Vagina (tissue), 2 donors: Measurements from ENCODE around the gene ZFYVE21. TPM values are rescaled to one million over a fixed set of nuclear protein-coding genes. Genes with fewer than 3 reads are reported as not detected.
"Not testable (repeated sequence)": the region's sequence is repeated elsewhere in the genome, so short reads cannot be mapped to it uniquely, and the experiment has no call there.

Experiments
- DNase-seq, 2 donors: peaks; one replicate each; pipeline ENCODE4 v3.0.0-alpha.2; 2017; ENCODE audit errors: extremely low spot score in 2 of 2
- H3K27ac ChIP-seq: fragments of 200-600 bp; sonication (generic); one replicate; pipeline ENCODE4 v1.5.1; 2019
- H3K27me3 ChIP-seq: fragments of 200-600 bp; sonication (generic); one replicate; pipeline ENCODE4 v1.5.1; 2019
- H3K36me3 ChIP-seq, 2 donors: fragments of 200-600 bp; sonication (generic); one replicate each; pipeline ENCODE4 v1.5.1; 2017 to 2019
- H3K4me1 ChIP-seq: fragments of 200-600 bp; sonication (generic); one replicate; pipeline ENCODE4 v1.5.1; 2019
- H3K4me3 ChIP-seq, 2 donors: fragments of 200-600 bp; sonication (generic); 1 replicate in 1 of 2; 2 replicates in 1 of 2; pipeline ENCODE4 v1.5.1; 2016 to 2019
- H3K9me3 ChIP-seq: fragments of 200-600 bp; sonication (generic); one replicate; pipeline ENCODE4 v1.5.1; 2019
- POLR2A ChIP-seq, 2 donors: fragments of 450-650 bp; IDR thresholded peaks; one replicate each; pipeline ENCODE4 v1.6.1; 2017; ENCODE audit warnings: antibody characterized with exemption in 2 of 2, mild to moderate bottlenecking in 2 of 2, moderate library complexity in 2 of 2
- POLR2AphosphoS5 ChIP-seq, 2 donors: sonication (generic); formaldehyde crosslinking; IDR thresholded peaks; one replicate each; pipeline ENCODE4 v1.9.0; 2017; ENCODE audit warnings: antibody characterized with exemption in 2 of 2, mild to moderate bottlenecking in 2 of 2, low read depth in 1 of 2; ENCODE audit not compliant: insufficient read depth in 1 of 2
- intact Hi-C: fragments of 100-400 bp; cut with DNase I; formaldehyde crosslinking; loops from one replicate; pipeline ENCODE4 v1.15.1; 2023
- total RNA-seq: library from RNA; depleted of rRNA; stranded (reverse); fragments of >200 nt; gene quantifications from one replicate; pipeline ENCODE4 v1.2.3, GENCODE V29; 2016
- TF ChIP-seq, protein P1 (sequence below), 3 experiments: fragments of 450-650 bp in 2 of 3; fragments of 200-600 bp in 1 of 3; sonication (generic) in 1 of 3; IDR thresholded peaks; one replicate each; pipeline ENCODE4 v1.5.1; 2017 to 2019; ENCODE audit warnings: antibody characterized with exemption in 3 of 3, mild to moderate bottlenecking in 2 of 3, moderate library complexity in 2 of 3

Gene ZFYVE21
- total RNA-seq, 1 donor from 2014 or later: 172 TPM

DNA sequence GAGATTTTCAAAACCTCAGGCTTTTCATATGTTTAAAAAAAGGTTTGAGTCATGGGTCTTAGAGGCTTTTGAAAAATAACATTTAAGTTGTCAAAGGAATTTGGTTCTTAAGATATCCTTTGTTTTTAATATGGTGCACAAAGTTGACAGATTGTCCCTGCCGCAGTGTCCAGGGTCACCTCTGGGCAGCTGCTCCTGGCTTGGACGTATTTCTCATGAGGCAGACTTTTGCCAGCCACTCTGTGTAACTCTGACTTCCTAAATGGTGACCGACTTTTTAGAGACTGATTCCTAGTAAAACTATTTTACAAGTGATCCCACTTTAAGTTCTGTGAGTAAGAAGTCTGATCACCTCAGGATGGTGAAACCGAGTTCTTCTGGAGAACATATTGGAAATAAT, 27.9 kb upstream of the ZFYVE21 start:
- H3K9me3 ChIP-seq: no peaks in the 10 kb centered on the region
- DNase-seq: no peak
- H3K4me1 ChIP-seq: peaks cover 17% of the 10 kb centered on the region
- no peaks in the 10 kb centered on the region for H3K27me3 ChIP-seq
- H3K4me3 ChIP-seq: no peak overlapping the region
- intact Hi-C loops: no loop called here
- H3K36me3 ChIP-seq: peaks cover 0 to 55% of the 10 kb centered on the region in 2 donors
- H3K27ac ChIP-seq: no peak overlapping the region
- TF ChIP-seq POLR2AphosphoS5 (IDR thresholded peaks at IDR 0.05; ENCODE audit: insufficient read depth in 1 of 2, low read depth in 1 of 2) (no peak), POLR2A (IDR thresholded peaks at IDR 0.05) (no peak)
- TF ChIP-seq, protein P1, sequence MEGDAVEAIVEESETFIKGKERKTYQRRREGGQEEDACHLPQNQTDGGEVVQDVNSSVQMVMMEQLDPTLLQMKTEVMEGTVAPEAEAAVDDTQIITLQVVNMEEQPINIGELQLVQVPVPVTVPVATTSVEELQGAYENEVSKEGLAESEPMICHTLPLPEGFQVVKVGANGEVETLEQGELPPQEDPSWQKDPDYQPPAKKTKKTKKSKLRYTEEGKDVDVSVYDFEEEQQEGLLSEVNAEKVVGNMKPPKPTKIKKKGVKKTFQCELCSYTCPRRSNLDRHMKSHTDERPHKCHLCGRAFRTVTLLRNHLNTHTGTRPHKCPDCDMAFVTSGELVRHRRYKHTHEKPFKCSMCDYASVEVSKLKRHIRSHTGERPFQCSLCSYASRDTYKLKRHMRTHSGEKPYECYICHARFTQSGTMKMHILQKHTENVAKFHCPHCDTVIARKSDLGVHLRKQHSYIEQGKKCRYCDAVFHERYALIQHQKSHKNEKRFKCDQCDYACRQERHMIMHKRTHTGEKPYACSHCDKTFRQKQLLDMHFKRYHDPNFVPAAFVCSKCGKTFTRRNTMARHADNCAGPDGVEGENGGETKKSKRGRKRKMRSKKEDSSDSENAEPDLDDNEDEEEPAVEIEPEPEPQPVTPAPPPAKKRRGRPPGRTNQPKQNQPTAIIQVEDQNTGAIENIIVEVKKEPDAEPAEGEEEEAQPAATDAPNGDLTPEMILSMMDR (IDR thresholded peaks at IDR 0.05): no peak

DNA sequence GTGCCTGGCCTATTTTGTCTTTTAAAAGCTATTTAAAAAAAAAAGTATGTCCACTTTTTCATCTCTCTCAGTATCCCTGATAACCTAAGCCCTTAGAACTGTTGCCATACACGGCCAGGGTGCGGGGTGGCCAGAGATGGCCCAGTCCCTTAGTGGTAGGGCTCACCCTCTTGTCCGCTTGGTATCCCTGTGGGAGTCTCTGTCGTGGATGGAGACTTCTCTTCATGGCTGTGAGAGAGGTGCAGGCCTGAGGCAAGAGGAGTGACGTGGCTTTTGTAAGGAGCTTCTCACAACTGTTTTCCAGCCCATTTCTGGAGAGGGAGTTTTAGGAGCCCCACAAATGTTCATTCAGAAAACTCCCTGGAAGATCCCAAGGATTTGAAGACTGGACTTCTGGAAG, 27.2 kb upstream of the ZFYVE21 start:
- Histone ChIP-seq H3K36me3 (peaks cover 0 to 53% of the 10 kb centered on the region in 2 donors), H3K4me1 (peaks cover 18% of the 10 kb centered on the region), H3K27me3 (no peaks in the 10 kb centered on the region), H3K27ac (no peak overlapping the region), H3K4me3 (no peak overlapping the region), H3K9me3 (no peaks in the 10 kb centered on the region)
- intact Hi-C loops: no loop called here
- TF ChIP-seq, protein P1 (IDR thresholded peaks at IDR 0.05): no peak
- TF ChIP-seq POLR2A (IDR thresholded peaks at IDR 0.05) (no peak), POLR2AphosphoS5 (IDR thresholded peaks at IDR 0.05; ENCODE audit: insufficient read depth in 1 of 2, low read depth in 1 of 2) (no peak)
- DNase-seq: no peak

DNA sequence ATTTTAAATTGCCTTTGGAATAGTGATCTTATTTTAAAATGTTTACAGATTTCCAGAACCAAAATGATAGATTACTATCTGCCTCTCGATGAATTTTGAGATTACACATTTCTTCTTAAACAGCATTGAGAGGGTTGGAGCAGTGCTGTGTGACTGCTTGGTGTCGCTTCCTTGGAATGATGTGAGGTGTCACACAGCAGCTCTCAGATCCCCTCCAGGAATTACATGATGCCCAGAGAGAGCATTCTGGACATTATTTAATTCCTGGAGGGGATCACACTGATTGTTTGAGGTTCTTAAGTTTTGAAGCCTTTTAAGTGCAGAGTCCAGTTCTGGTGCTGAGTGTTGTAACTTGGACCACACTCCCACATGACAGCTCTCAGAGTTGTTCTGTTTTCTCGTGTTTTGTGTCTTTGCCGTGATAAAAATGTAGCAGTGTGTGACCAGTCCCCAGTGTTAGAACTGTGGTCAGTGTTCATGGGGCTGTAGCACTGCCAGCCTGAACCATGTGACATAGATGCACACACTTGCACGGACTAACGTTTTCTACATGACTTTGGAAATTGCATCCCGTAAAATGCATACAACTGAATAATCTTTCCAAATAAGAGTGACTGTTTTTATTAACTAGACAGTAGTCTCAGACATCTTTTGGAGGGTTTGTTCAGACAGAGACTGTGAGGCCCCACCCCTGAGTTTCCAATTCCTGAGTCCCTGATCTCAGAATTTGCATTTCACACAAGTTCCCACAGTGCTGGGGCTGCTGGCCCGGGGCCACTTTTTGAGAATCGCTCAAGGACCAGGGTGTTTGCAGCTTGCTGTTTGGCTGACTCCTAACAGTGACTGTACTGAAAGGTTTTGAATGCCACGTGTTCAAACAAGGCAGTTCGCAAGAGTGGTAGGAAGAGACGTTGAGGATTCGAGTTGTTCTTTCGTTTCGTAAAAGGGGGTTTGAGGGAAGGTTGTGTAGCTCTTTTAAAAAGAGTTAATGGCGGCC, 26.4 kb upstream of the ZFYVE21 start:
- no peak overlapping the region for H3K27ac ChIP-seq

DNA sequence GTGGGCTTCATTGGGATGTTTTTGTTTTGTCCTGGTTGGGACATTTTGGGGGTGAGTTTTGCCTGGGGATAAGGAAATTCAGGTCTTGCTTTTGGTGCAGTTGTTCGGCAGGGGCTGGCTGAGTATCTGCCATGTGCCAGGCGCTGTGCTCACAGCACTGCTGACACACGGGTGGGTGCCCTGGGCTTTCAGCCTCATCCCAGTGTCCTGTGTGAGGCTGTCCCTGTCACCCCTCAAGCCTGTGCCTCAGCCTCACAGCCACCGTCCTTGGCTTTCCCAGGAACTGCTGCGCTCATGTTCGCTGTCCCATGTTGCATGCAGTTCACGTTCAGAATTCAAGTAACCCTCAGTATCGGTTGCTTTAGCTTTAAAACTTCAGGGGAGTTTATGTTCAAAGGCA, 25.3 kb upstream of the ZFYVE21 start:
- intact Hi-C loops: no loop called here
- H3K27me3 ChIP-seq: no peaks in the 10 kb centered on the region
- H3K9me3 ChIP-seq: no peaks in the 10 kb centered on the region
- no peak for DNase-seq
- TF ChIP-seq POLR2A (IDR thresholded peaks at IDR 0.05) (no peak), POLR2AphosphoS5 (IDR thresholded peaks at IDR 0.05; ENCODE audit: insufficient read depth in 1 of 2, low read depth in 1 of 2) (no peak)
- TF ChIP-seq, protein P1 (IDR thresholded peaks at IDR 0.05): no peak
- H3K4me1 ChIP-seq: peaks cover 28% of the 10 kb centered on the region
- no peak overlapping the region for H3K4me3 ChIP-seq
- peaks cover 7 to 48% of the 10 kb centered on the region in 2 donors for H3K36me3 ChIP-seq
- H3K27ac ChIP-seq: no peak overlapping the region

More for the DNA sequence above, 26.4 kb upstream of the ZFYVE21 start:
- Histone ChIP-seq H3K4me3 (no peak overlapping the region), H3K9me3 (no peaks in the 10 kb centered on the region), H3K36me3 (peaks cover under 1 to 52% of the 10 kb centered on the region in 2 donors), H3K4me1 (peaks cover 26% of the 10 kb centered on the region), H3K27me3 (no peaks in the 10 kb centered on the region)
- TF ChIP-seq, protein P1 (IDR thresholded peaks at IDR 0.05): no peak
- TF ChIP-seq POLR2A (IDR thresholded peaks at IDR 0.05): no peak
- TF ChIP-seq POLR2AphosphoS5 (IDR thresholded peaks at IDR 0.05; ENCODE audit: insufficient read depth in 1 of 2, low read depth in 1 of 2): no peak
- DNase-seq: no peak
- intact Hi-C loops: no loop called here

DNA sequence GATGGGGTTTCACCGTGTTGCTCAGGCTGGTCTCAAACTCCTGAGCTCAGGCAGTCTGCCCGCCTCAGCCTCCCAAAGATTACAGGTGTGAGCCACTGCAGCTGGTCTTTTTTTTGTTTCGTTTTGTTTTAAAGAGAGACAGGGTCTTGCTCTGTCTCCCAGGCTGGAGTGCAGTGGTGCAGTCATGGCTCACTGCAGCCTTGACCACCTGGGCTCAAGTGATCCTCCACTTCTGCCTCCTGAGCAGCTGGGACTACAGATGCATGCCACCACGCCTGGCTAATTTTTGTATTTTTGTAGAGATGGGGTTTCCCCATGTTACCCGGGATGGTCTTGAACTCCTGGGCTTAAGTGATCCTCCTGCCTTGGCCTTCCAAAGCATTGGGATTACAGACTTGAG, 24.0 kb upstream of the ZFYVE21 start:
- H3K27me3 ChIP-seq, H3K4me3 ChIP-seq, intact Hi-C loops, H3K9me3 ChIP-seq, DNase-seq, H3K27ac ChIP-seq: not testable (repeated sequence)
- H3K4me1 ChIP-seq: peaks cover 41% of the 10 kb centered on the region
- H3K36me3 ChIP-seq: peaks cover 7 to 35% of the 10 kb centered on the region in 2 donors
